A549 treated with Mapracorat at 1 μM for 4 hours (cell line): ENCODE measurements around the gene LYG1. TPM values are rescaled to one million over a fixed set of nuclear protein-coding genes. Genes with fewer than 3 reads are reported as not detected.

Source experiments
- total RNA-seq: library from RNA; stranded (reverse); fragments of 200-300 nt; extraction: Qiagen RNA extraction; gene quantifications from 5 replicates; pipeline ENCODE4 v1.2.3, GENCODE V29; 2022

The LYG1 gene
- total RNA-seq, result 0.54 to 1.9 TPM (median 1.1 TPM) in 5 replicates

GRCh38 chr2:99301097-99301496 lies at the start of gene LYG1:
LYG1 (minus strand) TSS chr2:99301197; CDS start chr2:99295670, 5,527 bp downstream.

GRCh38 chr2:99337113-99338028 lies 36.4 kb upstream of the LYG1 start, which contains the start of gene EIF5B:
EIF5B (plus strand) TSS chr2:99337389; CDS start chr2:99337555, 166 bp downstream.

GRCh38 chr2:99335911-99336803 lies 35.2 kb upstream of the LYG1 start, which contains the start of gene TXNDC9:
TXNDC9 (minus strand) TSS chr2:99336333; CDS start chr2:99333210, 3,123 bp downstream.

GRCh38 chr2:99255491-99256318 lies 45.3 kb downstream of the LYG1 start, which contains the start of gene LYG2:
LYG2 (minus strand) TSS chr2:99255666; CDS start chr2:99254260, 1,406 bp downstream.

Other genes starting within 250 kb of the LYG1 start
- 0.43 to 1.0 TPM (median 0.81 TPM) in 5 replicates for gene C2orf15, start 159.5 kb downstream of the LYG1 start, total RNA-seq
- gene TSGA10, start 146.3 kb downstream of the LYG1 start, total RNA-seq, result 2.0 to 5.5 TPM (median 4.3 TPM) in 5 replicates
- gene LIPT1, start 146.2 kb downstream of the LYG1 start, total RNA-seq, result 3.1 to 5.6 TPM (median 3.7 TPM) in 5 replicates
- gene MITD1, start 120.1 kb downstream of the LYG1 start, total RNA-seq, result 18.9 to 28.2 TPM (median 23.6 TPM) in 5 replicates
- gene MRPL30, start 120.0 kb downstream of the LYG1 start, total RNA-seq, result 31.4 to 57.3 TPM (median 31.8 TPM) in 5 replicates
- not detected in 5 replicates for gene LYG2, start 45.5 kb downstream of the LYG1 start, total RNA-seq
- 36.6 to 51.1 TPM (median 40.6 TPM) in 5 replicates for gene TXNDC9, start 35.1 kb upstream of the LYG1 start, total RNA-seq
- gene EIF5B, start 36.2 kb upstream of the LYG1 start, total RNA-seq, result 54.5 to 73.7 TPM (median 58.1 TPM) in 5 replicates
- 9.6 to 11.6 TPM (median 11.3 TPM) in 5 replicates for gene REV1, start 188.8 kb upstream of the LYG1 start, total RNA-seq